HFFc6 (cell line): ENCODE data around the gene ZNF785. TPM values are rescaled to one million over a fixed set of nuclear protein-coding genes. Genes with fewer than 3 reads are reported as not detected.

Experiments
- DNase-seq: peaks from one replicate; pipeline ENCODE4 v3.0.0-alpha.2; 2018
- H3K27ac Mint-ChIP-seq: 2 replicates; pipeline ENCODE4 v1.8.0; 2020; ENCODE audit warnings: mild to moderate bottlenecking, mixed read lengths
- H3K27me3 Mint-ChIP-seq: 2 replicates; pipeline ENCODE4 v1.8.0; 2021; ENCODE audit warnings: mild to moderate bottlenecking, moderate library complexity, mixed read lengths; ENCODE audit not compliant: insufficient read depth
- H3K36me3 Mint-ChIP-seq: 2 replicates; pipeline ENCODE4 v1.8.0; 2021; ENCODE audit warnings: low read depth, mixed read lengths
- H3K4me1 Mint-ChIP-seq: 2 replicates; pipeline ENCODE4 v1.8.0; 2020; ENCODE audit warnings: low read depth, mixed read lengths
- H3K4me3 Mint-ChIP-seq: 2 replicates; pipeline ENCODE4 v1.8.0; 2020; ENCODE audit warnings: mild to moderate bottlenecking, moderate library complexity, mixed read lengths
- H3K9me3 Mint-ChIP-seq: 2 replicates; pipeline ENCODE4 v1.8.0; 2020; ENCODE audit warnings: mild to moderate bottlenecking, mixed read lengths
- total RNA-seq, 6 experiments: library from RNA; stranded (reverse); fragmentation: NEBNext Ultra II Directional; extraction: Animal tissue kit (Norgen Biotek cat#: 25700); gene quantifications; 2 replicates in 1 of 6; 3 replicates in 5 of 6; pipeline ENCODE4 v1.2.3, GENCODE V29; 2021
- TF ChIP-seq, protein P1 (sequence below): fragments of 200-600 bp; sonication (generic); IDR thresholded peaks from 2 replicates; pipeline ENCODE4 v1.5.0; 2021; ENCODE audit warnings: antibody characterized with exemption, mild to moderate bottlenecking

The ZNF785 gene
- total RNA-seq, 6 experiments from 2014 or later, result 7.3 to 12.2 (median 10.1) TPM

DNA sequence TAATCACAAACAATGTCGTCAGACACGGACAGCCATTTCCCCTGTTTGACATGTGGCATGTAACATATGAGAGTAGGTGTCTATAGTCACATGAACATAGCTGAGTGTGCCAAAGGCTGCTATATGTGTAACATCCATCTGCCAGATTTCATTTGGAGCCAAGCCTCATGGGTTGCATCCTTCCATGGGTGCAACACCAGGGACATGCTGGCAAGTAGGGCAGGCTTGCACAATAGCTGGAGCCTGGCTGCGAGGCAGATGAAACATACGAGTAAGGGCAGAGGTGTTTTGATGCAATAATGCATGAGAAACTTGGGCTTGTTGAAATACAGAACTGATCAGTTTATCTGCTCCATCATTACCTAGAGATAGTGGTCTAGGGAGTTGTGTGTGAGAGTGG is 33.7 kb upstream of the ZNF785 start:
- H3K27ac Mint-ChIP-seq, result no peak overlapping the region
- H3K4me3 Mint-ChIP-seq, result no peak overlapping the region
- DNase-seq, result no peak
- peaks cover 13% of the 10 kb centered on the region for H3K36me3 Mint-ChIP-seq
- peaks cover 35% of the 10 kb centered on the region for H3K4me1 Mint-ChIP-seq
- H3K27me3 Mint-ChIP-seq, result peaks cover 4% of the 10 kb centered on the region
- TF ChIP-seq, protein P1, sequence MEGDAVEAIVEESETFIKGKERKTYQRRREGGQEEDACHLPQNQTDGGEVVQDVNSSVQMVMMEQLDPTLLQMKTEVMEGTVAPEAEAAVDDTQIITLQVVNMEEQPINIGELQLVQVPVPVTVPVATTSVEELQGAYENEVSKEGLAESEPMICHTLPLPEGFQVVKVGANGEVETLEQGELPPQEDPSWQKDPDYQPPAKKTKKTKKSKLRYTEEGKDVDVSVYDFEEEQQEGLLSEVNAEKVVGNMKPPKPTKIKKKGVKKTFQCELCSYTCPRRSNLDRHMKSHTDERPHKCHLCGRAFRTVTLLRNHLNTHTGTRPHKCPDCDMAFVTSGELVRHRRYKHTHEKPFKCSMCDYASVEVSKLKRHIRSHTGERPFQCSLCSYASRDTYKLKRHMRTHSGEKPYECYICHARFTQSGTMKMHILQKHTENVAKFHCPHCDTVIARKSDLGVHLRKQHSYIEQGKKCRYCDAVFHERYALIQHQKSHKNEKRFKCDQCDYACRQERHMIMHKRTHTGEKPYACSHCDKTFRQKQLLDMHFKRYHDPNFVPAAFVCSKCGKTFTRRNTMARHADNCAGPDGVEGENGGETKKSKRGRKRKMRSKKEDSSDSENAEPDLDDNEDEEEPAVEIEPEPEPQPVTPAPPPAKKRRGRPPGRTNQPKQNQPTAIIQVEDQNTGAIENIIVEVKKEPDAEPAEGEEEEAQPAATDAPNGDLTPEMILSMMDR, result no peak
- H3K9me3 Mint-ChIP-seq, result peaks cover 20% of the 10 kb centered on the region

DNA sequence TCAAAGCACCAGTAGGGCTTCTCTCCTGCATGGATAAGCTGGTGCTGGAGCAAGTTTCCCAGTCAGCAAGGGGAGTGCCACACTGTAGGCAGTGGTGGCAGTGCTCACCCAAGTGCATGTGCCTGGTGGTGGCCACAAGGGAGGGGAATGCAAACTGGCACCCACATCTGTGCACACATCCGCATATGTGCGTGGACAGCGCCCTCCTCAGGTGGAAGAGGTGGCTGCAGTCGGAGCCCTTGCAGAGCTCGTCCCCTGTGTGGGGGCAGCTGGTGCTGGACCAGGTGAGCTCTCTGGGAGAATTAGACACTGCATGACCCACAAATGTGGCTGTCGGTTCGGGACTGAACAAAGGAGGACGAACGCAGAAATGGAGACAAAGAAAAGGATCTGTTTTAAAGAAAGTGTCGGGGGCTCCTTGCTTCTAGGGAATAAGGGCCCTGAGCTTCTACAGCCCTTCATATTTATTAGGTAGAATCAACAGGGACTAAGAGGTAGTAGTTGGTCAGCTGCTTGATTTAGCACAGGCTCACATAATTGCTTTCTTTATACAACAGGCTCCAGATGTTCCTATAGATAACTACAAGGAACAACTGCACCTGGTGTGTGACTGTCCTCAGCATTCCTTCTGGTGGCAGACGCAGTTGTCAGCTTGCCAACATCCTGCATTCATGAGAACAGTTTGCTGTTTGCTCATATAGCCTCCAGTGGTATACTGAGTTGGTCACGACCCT is 30.0 kb upstream of the ZNF785 start:
- TF ChIP-seq, protein P1, result peak; percentile 78
- Mint-ChIP-seq H3K27ac (no peak overlapping the region), H3K27me3 (no peaks in the 10 kb centered on the region; the same call in 1 of the 2 replicates), H3K9me3 (peaks cover 6% of the 10 kb centered on the region; the same call in 1 of the 2 replicates), H3K4me1 (peaks cover 21% of the 10 kb centered on the region), H3K4me3 (no peak overlapping the region), H3K36me3 (peaks cover 7% of the 10 kb centered on the region)
- DNase-seq, result no peak

DNA sequence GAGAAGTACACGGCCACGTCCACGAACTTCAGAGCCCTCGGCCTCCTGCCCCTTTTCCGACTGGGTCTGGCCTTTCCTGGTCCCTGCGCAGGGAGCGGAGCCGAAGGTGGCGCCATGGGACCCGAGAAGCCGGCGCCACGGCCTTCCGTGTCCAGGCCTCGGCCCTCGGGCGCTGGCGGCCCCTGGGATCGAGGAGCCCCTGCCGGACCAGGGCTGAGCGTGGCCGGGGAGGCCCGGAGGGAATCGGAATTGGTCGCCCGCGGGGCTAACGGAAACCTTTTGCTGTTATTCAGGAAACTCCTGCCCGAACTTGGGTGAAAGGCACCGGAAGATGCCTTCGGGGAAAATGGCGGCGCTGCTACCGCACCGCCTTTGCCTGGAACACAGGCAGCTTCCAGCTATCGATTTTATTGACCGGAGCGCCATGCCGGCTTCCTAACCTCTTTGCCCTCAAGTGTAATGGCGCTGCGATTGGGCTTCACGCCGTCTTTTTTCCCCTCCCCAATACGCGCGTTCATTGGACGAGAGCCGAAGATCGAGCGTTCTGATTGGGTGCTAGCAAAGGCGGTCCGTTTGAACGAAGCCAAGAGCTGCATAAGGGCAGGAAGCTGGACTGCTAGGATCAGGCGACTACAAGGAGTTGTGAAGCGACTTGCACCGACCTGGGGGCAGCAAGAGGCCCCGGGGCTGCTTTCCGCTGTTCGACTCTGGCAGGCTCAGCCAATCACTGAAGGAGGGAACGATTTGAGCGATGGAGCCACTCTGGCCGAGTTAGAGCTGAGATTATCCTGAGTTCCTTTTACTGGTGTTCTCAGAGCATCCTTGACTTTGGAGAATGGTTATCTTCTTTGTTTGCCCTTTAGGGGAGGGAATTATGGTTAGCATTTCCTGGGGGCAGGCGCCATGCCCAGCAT is 24.7 kb upstream of the ZNF785 start, which contains the start of gene ZNF689:
TSS of gene ZNF689 (minus strand) at position 464 of the 914 bp plus-strand sequence. CDS start at position 116, 348 bp downstream.
- no peaks in the 10 kb centered on the region for H3K9me3 Mint-ChIP-seq
- peak within 1 kb of the TSS; percentile 97 for H3K27ac Mint-ChIP-seq
- peak within 1 kb of the TSS; percentile 88 for H3K4me3 Mint-ChIP-seq
- DNase-seq, result peak; percentile 95
- TF ChIP-seq, protein P1, result no peak
- peaks cover 10% of the 10 kb centered on the region for H3K36me3 Mint-ChIP-seq
- H3K27me3 Mint-ChIP-seq, result peaks cover 4% of the 10 kb centered on the region; the same call in 1 of the 2 replicates
- H3K4me1 Mint-ChIP-seq, result peaks cover 12% of the 10 kb centered on the region

- no peak for DNase-seq
- peak overlapping the region; percentile 97 for H3K27ac Mint-ChIP-seq
- peaks cover 16% of the 10 kb centered on the region for H3K36me3 Mint-ChIP-seq
Observed at GRCh38 chr16:30609002-30609925, 23.8 kb upstream of the ZNF785 start.

More at GRCh38 chr16:30609002-30609925, 23.8 kb upstream of the ZNF785 start:
- TF ChIP-seq, protein P1, result no peak
- H3K4me1 Mint-ChIP-seq, result peaks cover 12% of the 10 kb centered on the region
- peaks cover 4% of the 10 kb centered on the region; the same call in 1 of the 2 replicates for H3K27me3 Mint-ChIP-seq
- no peaks in the 10 kb centered on the region for H3K9me3 Mint-ChIP-seq
- H3K4me3 Mint-ChIP-seq, result peak overlapping the region; percentile 88
